A673 (cell line): Measurements from ENCODE around the gene GPR176.

Experiments used
- CTCF ChIP-seq: fragments of 300-800, 200-600 bp; sonication (generic); conservative IDR thresholded peaks from 2 replicates; pipeline ENCODE4 v1.5.1; 2017; ENCODE audit warnings: low read depth, mild to moderate bottlenecking, antibody characterized with exemption, low read length, moderate library complexity, mixed read lengths
- EZH2 ChIP-seq: fragments of 200-600 bp; sonication (generic); IDR thresholded peaks from 2 replicates; pipeline ENCODE4 v1.6.1; 2017; ENCODE audit warnings: borderline replicate concordance, low read depth, mild to moderate bottlenecking, mixed read lengths, antibody characterized with exemption, low read length; ENCODE audit not compliant: poor library complexity, severe bottlenecking

GRCh38 chr15:39944726-39945125 is 24.7 kb upstream of the GPR176 start:
- no peak for TF ChIP-seq EZH2
- no peak for TF ChIP-seq CTCF
